Panc1 (cell line): ENCODE data around the gene FAM210B. TPM values are rescaled to one million over a fixed set of nuclear protein-coding genes. Genes with fewer than 3 reads are reported as not detected.

Experiments
- ATAC-seq: fragments of 200-7000 bp; cut with Tn5 transposase; 2 replicates; pipeline ENCODE4 v1.9.1; 2020; ENCODE audit warnings: mild to moderate bottlenecking, moderate library complexity
- BruUV-seq: library from RNA; stranded (reverse); fragments of 400-500 nt; replicated peaks from 2 replicates; lab custom pipeline; 2021; lab: Mats Ljungman, UMichigan
- CTCF ChIA-PET: fragments of 300-600 bp; sonication (Branson Sonifier 250); formaldehyde crosslinking; loops from one replicate; lab custom pipeline; 2022; ENCODE audit warnings: antibody characterized with exemption; lab: Charles Lee
- POLR2A ChIA-PET: fragments of 300-600 bp; sonication (Branson Sonifier 250); formaldehyde crosslinking; loops from one replicate; lab custom pipeline; 2022; ENCODE audit warnings: antibody characterized with exemption; lab: Charles Lee
- DNase-seq: peaks from one replicate; pipeline ENCODE4 v3.0.0-alpha.2; 2010; ENCODE audit warnings: low read depth, low spot score
- H3K27ac ChIP-seq: 2 replicates; pipeline ENCODE4 v1.5.1; 2011; ENCODE audit warnings: mild to moderate bottlenecking, low read length, inconsistent platforms
- H3K27me3 ChIP-seq: fragments of 200-500 bp; sonication (Bioruptor generic); 2 replicates; pipeline ENCODE4 v1.6.0; 2014; ENCODE audit warnings: low read length, inconsistent platforms; ENCODE audit not compliant: control insufficient read depth, insufficient read depth
- H3K36me3 ChIP-seq: fragments of 200-500 bp; sonication (Bioruptor generic); 2 replicates; pipeline ENCODE4 v1.5.1; 2014; ENCODE audit warnings: inconsistent platforms, mild to moderate bottlenecking, low read length, moderate library complexity; ENCODE audit not compliant: control insufficient read depth, insufficient read depth
- H3K4me1 ChIP-seq: 2 replicates; pipeline ENCODE4 v1.5.1; 2011; ENCODE audit warnings: inconsistent platforms, mild to moderate bottlenecking, low read length, moderate library complexity; ENCODE audit not compliant: control insufficient read depth, insufficient read depth
- H3K4me3 ChIP-seq, 2 experiments: 2 replicates each; pipeline ENCODE4 v1.5.1; 2011 to 2012; ENCODE audit warnings: low read depth in 2 of 2, low read length in 2 of 2, mild to moderate bottlenecking in 2 of 2, inconsistent platforms in 1 of 2, moderate library complexity in 1 of 2
- H3K9me3 ChIP-seq: fragments of 200-500 bp; sonication (Bioruptor generic); 2 replicates; pipeline ENCODE4 v1.5.1; 2014; ENCODE audit warnings: low read depth, mild to moderate bottlenecking, inconsistent platforms, low read length, moderate library complexity; ENCODE audit not compliant: control insufficient read depth, insufficient read depth
- CTCF ChIP-seq: fragments of 450-650 bp; IDR thresholded peaks from 2 replicates; pipeline ENCODE4 v1.5.1; 2017; ENCODE audit warnings: mild to moderate bottlenecking
- POLR2AphosphoS5 ChIP-seq: IDR thresholded peaks from 2 replicates; pipeline ENCODE4 v1.6.1; 2012; ENCODE audit warnings: mild to moderate bottlenecking, low read depth, low read length, moderate library complexity
- REST ChIP-seq, 2 experiments: IDR thresholded peaks; 2 replicates each; pipeline ENCODE4 v1.6.1; 2011 to 2012; ENCODE audit warnings: low read depth in 2 of 2, control low read depth in 1 of 2, low read length in 1 of 2, mild to moderate bottlenecking in 1 of 2, moderate library complexity in 1 of 2; ENCODE audit not compliant: insufficient read depth in 1 of 2
- SIN3A ChIP-seq: IDR thresholded peaks from 2 replicates; pipeline ENCODE4 v1.6.1; 2012; ENCODE audit warnings: low read depth, mild to moderate bottlenecking, low read length, moderate library complexity, borderline replicate concordance; ENCODE audit not compliant: insufficient read depth
- TCF7L2 ChIP-seq: IDR thresholded peaks from 2 replicates; pipeline ENCODE4 v1.6.1; 2011; ENCODE audit warnings: mild to moderate bottlenecking, low read depth, low read length, inconsistent platforms
- in situ Hi-C: cut with HindIII; loops from 2 replicates; pipeline ENCODE4 v1.10.0; 2016; ENCODE audit warnings: low sequenced_read_pairs, low pct_unique_long_range_greater_than_20kb
- intact Hi-C: fragments of 100-400 bp; cut with micrococcal nuclease; formaldehyde crosslinking; loops from one replicate; pipeline ENCODE4 v1.10.0; 2022; ENCODE audit not compliant: unreplicated experiment
- total RNA-seq: library from RNA; stranded (reverse); gene quantifications from one replicate; pipeline ENCODE4 v1.2.1, GENCODE V29; 2021; ENCODE audit not compliant: unreplicated experiment

The FAM210B gene
- total RNA-seq, 1 experiment from 2014 or later = 10.8 TPM

GRCh38 chr20:56371977-56372376 lies 13.2 kb downstream of the FAM210B start:
- ATAC-seq (no peak), DNase-seq (no peak)
- in situ Hi-C loops (no loop called here), intact Hi-C loops (no loop called here)
- CTCF ChIA-PET = no interaction called here
- H3K4me3 ChIP-seq = no peak overlapping the region
- no peak for TF ChIP-seq TCF7L2
- TF ChIP-seq POLR2AphosphoS5 = no peak
- TF ChIP-seq REST (IDR thresholded peaks at IDR 0.05; ENCODE audit: insufficient read depth in 1 of 2, low read depth in 2 of 2, low read length in 1 of 2) = no peak
- no peak for TF ChIP-seq SIN3A
- no peak for TF ChIP-seq CTCF
- no peaks in the 10 kb centered on the region for H3K9me3 ChIP-seq
- H3K36me3 ChIP-seq = peaks cover 38% of the 10 kb centered on the region
- H3K27ac ChIP-seq = no peak overlapping the region
- H3K27me3 ChIP-seq = no peaks in the 10 kb centered on the region
- BruUV-seq = no TSS peak
- POLR2A ChIA-PET = no interaction called here
- H3K4me1 ChIP-seq = no peaks in the 10 kb centered on the region

GRCh38 chr20:56372850-56373249 lies 14.1 kb downstream of the FAM210B start:
- no peaks in the 10 kb centered on the region for H3K4me1 ChIP-seq
- ChIA-PET POLR2A (interaction anchor here (0.6 kb wide), 1 partner anchor 337 kb away, joined by 7 read pairs; no protein-coding TSS in a partner anchor), CTCF (no interaction called here)
- DNase-seq (no peak), ATAC-seq (no peak)
- no peak overlapping the region for H3K27ac ChIP-seq
- no peaks in the 10 kb centered on the region for H3K27me3 ChIP-seq
- TSS peak; percentile 23 for BruUV-seq
- H3K36me3 ChIP-seq = peaks cover 38% of the 10 kb centered on the region
- H3K4me3 ChIP-seq = no peak overlapping the region
- no peak for TF ChIP-seq TCF7L2
- no peak for TF ChIP-seq REST (IDR thresholded peaks at IDR 0.05; ENCODE audit: insufficient read depth in 1 of 2, low read depth in 2 of 2, low read length in 1 of 2)
- no peak for TF ChIP-seq POLR2AphosphoS5
- no peak for TF ChIP-seq SIN3A
- TF ChIP-seq CTCF = no peak
- H3K9me3 ChIP-seq = no peaks in the 10 kb centered on the region
- intact Hi-C loops = no loop called here
- in situ Hi-C loops = no loop called here
